Esophagus muscularis mucosa (tissue), 4 donors: Measurements from ENCODE around the gene KRTAP29-1.

Source experiments
- CTCF ChIP-seq, 3 experiments: fragments of 200-600 bp in 2 of 3; fragments of 450-650 bp in 1 of 3; sonication (generic) in 2 of 3; IDR thresholded peaks; one replicate each; pipeline ENCODE4 v1.5.1; 2017 to 2019; ENCODE audit warnings: antibody characterized with exemption in 3 of 3, mild to moderate bottlenecking in 2 of 3, moderate library complexity in 1 of 3
- EP300 ChIP-seq: sonication (generic); formaldehyde crosslinking; IDR thresholded peaks from one replicate; pipeline ENCODE4 v1.6.1; 2017; ENCODE audit warnings: antibody characterized with exemption
- POLR2A ChIP-seq: fragments of 450-650 bp; IDR thresholded peaks from one replicate; pipeline ENCODE4 v1.6.1; 2017; ENCODE audit warnings: antibody characterized with exemption, moderate library complexity, mild to moderate bottlenecking, low read depth

DNA sequence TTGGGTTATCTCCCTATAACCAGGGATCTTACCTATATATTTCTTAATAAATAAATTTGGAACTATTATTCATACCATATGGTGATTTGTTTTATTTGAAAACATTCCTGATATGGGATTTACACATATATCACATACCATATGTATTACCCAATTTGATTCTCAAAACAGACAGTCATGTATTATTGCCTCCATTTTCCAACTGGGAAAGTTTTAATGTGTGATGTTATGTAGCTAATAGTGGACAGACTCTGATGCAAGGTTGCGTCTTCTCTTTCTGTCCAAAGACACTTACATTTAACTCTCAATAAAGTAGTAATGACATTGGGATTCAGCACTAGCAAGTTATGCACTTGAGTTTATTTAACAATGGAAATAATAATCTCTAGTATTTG lies 46.4 kb downstream of the KRTAP29-1 start:
- TF ChIP-seq EP300 (no peak), CTCF (IDR thresholded peaks at IDR 0.05) (no peak), POLR2A (no peak)
